ENCODE data around the gene MTUS2. TPM values are rescaled to one million over a fixed set of nuclear protein-coding genes. Genes with fewer than 3 reads are reported as not detected.
A peak's percentile ranks its signal among the peaks of the same experiment; 100 is the strongest.

MTUS2 gene
- total RNA-seq, 1 experiment from 2014 or later: not detected

DNA sequence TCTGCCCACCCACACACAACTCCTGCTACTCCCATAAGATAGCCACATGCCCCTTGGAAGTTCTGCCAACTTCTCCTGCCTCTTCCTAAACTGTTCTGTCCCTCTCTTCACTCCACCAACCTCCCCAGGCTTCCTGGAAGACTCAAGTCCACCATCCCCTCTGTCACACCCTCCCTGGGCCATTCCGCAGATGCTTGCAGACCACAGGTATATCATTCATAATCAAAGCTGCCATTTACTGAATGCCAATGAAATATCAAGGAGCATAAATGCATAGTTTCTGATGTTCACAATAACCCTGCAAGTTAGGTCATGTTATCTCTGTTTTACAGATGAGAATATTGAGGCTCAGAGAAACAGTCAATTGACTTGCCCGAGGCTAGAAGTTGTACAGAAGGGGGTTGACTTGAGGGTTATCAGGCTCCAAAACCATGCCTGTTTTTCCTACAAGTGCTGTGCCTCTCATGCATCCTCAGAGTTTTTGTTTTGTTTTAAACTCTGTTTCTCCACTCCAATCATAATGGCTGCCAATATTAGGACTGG is 639.7 kb downstream of the MTUS2 start:
- peaks cover 10% of the 10 kb centered on the region for H3K4me1 ChIP-seq (ENCODE audit: insufficient read depth, low read length)
- no TSS peak for BruUV-seq (replicated peaks)
- H3K36me3 ChIP-seq (ENCODE audit: low read depth, low read length): no peaks in the 10 kb centered on the region
- ATAC-seq (no peak), DNase-seq (no peak)
- H3K4me2 ChIP-seq (ENCODE audit: low read length): no peak overlapping the region
- no peaks in the 10 kb centered on the region for H4K20me1 ChIP-seq (ENCODE audit: low read length)
- CTCF ChIA-PET: no interaction called here
- H2AFZ ChIP-seq (ENCODE audit: low read length): no peak overlapping the region
- no peaks in the 10 kb centered on the region for H3F3A ChIP-seq (ENCODE audit: low read length, unreplicated experiment)
- no peaks in the 10 kb centered on the region for H3K9me3 ChIP-seq (ENCODE audit: low read length)
- no peak overlapping the region for H3K4me3 ChIP-seq (ENCODE audit: low read length)
- H3K27me3 ChIP-seq (ENCODE audit: low read length): peaks cover 32% of the 10 kb centered on the region
- POLR2A ChIA-PET (ENCODE audit: unreplicated experiment): no interaction called here
- intact Hi-C loops (cut with micrococcal nuclease): no loop called here
- H3K27ac ChIP-seq (ENCODE audit: low read length): no peak overlapping the region
- H3K9me2 ChIP-seq (replicated peaks; ENCODE audit: low read length): no peaks in the 10 kb centered on the region
- H3K79me2 ChIP-seq (ENCODE audit: low read length): no peaks in the 10 kb centered on the region
- H3K9ac ChIP-seq (ENCODE audit: low read length): no peak overlapping the region
- TF ChIP-seq, protein P1, sequence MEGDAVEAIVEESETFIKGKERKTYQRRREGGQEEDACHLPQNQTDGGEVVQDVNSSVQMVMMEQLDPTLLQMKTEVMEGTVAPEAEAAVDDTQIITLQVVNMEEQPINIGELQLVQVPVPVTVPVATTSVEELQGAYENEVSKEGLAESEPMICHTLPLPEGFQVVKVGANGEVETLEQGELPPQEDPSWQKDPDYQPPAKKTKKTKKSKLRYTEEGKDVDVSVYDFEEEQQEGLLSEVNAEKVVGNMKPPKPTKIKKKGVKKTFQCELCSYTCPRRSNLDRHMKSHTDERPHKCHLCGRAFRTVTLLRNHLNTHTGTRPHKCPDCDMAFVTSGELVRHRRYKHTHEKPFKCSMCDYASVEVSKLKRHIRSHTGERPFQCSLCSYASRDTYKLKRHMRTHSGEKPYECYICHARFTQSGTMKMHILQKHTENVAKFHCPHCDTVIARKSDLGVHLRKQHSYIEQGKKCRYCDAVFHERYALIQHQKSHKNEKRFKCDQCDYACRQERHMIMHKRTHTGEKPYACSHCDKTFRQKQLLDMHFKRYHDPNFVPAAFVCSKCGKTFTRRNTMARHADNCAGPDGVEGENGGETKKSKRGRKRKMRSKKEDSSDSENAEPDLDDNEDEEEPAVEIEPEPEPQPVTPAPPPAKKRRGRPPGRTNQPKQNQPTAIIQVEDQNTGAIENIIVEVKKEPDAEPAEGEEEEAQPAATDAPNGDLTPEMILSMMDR (conservative IDR thresholded peaks at IDR 0.05; ENCODE audit: low read depth, low read length): no peak
- TF ChIP-seq EZH2 (IDR thresholded peaks at IDR 0.05; ENCODE audit: low read length, unreplicated experiment) (no peak), EZH2phosphoT487 (IDR thresholded peaks at IDR 0.05; ENCODE audit: borderline replicate concordance, low read length) (no peak)

- Histone ChIP-seq H3K27me3 (ENCODE audit: low read length) (peaks cover 32% of the 10 kb centered on the region), H3K9me3 (ENCODE audit: low read length) (no peaks in the 10 kb centered on the region), H3K27ac (ENCODE audit: low read length) (no peak overlapping the region), H3K4me3 (ENCODE audit: low read length) (no peak overlapping the region), H4K20me1 (ENCODE audit: low read length) (no peaks in the 10 kb centered on the region), H2AFZ (ENCODE audit: low read length) (no peak overlapping the region), H3K9me2 (replicated peaks; ENCODE audit: low read length) (no peaks in the 10 kb centered on the region), H3K4me2 (ENCODE audit: low read length) (no peak overlapping the region), H3K36me3 (ENCODE audit: low read depth, low read length) (no peaks in the 10 kb centered on the region), H3K9ac (ENCODE audit: low read length) (no peak overlapping the region), H3K4me1 (ENCODE audit: insufficient read depth, low read length) (no peaks in the 10 kb centered on the region), H3F3A (ENCODE audit: low read length, unreplicated experiment) (no peaks in the 10 kb centered on the region), H3K79me2 (ENCODE audit: low read length) (no peaks in the 10 kb centered on the region)
- TF ChIP-seq EZH2 (IDR thresholded peaks at IDR 0.05; ENCODE audit: low read length, unreplicated experiment) (no peak), EZH2phosphoT487 (IDR thresholded peaks at IDR 0.05; ENCODE audit: borderline replicate concordance, low read length) (no peak)
- TF ChIP-seq, protein P1 (conservative IDR thresholded peaks at IDR 0.05; ENCODE audit: low read depth, low read length): no peak
- no TSS peak for BruUV-seq (replicated peaks)
- DNase-seq (no peak), ATAC-seq (no peak)
- intact Hi-C loops (cut with micrococcal nuclease): no loop called here
- CTCF ChIA-PET: no interaction called here
- POLR2A ChIA-PET (ENCODE audit: unreplicated experiment): no interaction called here
Observed at GRCh38 chr13:29464105-29464679, 644.1 kb downstream of the MTUS2 start.

DNA sequence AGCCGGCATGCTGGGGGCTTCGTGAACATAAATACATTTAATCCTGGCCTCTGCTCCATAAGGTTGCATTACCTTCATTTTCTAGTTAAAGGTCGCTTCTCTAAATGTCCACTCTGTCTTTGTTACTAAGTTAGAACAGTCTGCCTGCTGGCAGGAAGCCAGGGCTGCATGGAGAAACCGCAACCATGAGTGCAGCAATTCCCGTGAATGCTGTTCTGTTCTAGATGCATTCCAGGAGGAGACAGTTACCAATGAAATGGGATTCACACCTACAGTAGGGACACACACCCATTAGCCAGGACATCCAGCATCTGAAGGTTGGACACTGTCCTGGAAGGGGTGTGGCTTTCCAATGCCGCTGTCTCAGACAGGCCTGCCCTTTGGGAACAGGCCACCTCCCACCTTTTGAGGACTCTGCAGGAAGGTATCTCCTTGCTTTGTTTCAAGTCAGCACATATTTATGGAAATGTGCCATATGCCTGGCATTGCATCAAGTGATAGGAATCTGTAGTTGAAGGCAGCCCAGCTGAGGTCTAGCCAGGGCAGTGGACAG is 645.7 kb downstream of the MTUS2 start:
- H2AFZ ChIP-seq (ENCODE audit: low read length): no peak overlapping the region
- H3K27me3 ChIP-seq (ENCODE audit: low read length): peaks cover 32% of the 10 kb centered on the region
- peak; percentile 28 for DNase-seq
- intact Hi-C loops (cut with micrococcal nuclease): no loop called here
- H3K9me3 ChIP-seq (ENCODE audit: low read length): no peaks in the 10 kb centered on the region
- no peak overlapping the region for H3K27ac ChIP-seq (ENCODE audit: low read length)
- H3K9ac ChIP-seq (ENCODE audit: low read length): no peak overlapping the region
- TF ChIP-seq EZH2phosphoT487 (IDR thresholded peaks at IDR 0.05; ENCODE audit: borderline replicate concordance, low read length): no peak
- TF ChIP-seq EZH2 (IDR thresholded peaks at IDR 0.05; ENCODE audit: low read length, unreplicated experiment): no peak
- TF ChIP-seq, protein P1 (conservative IDR thresholded peaks at IDR 0.05; ENCODE audit: low read depth, low read length): no peak
- no TSS peak for BruUV-seq (replicated peaks)
- ChIA-PET POLR2A (ENCODE audit: unreplicated experiment) (no interaction called here), CTCF (no interaction called here)
- no peak overlapping the region for H3K4me2 ChIP-seq (ENCODE audit: low read length)
- H3K79me2 ChIP-seq (ENCODE audit: low read length): no peaks in the 10 kb centered on the region
- no peak overlapping the region for H3K4me3 ChIP-seq (ENCODE audit: low read length)
- no peaks in the 10 kb centered on the region for H4K20me1 ChIP-seq (ENCODE audit: low read length)
- H3F3A ChIP-seq (ENCODE audit: low read length, unreplicated experiment): no peaks in the 10 kb centered on the region
- no peak for ATAC-seq
- H3K4me1 ChIP-seq (ENCODE audit: insufficient read depth, low read length): no peaks in the 10 kb centered on the region
- no peaks in the 10 kb centered on the region for H3K36me3 ChIP-seq (ENCODE audit: low read depth, low read length)
- no peaks in the 10 kb centered on the region for H3K9me2 ChIP-seq (replicated peaks; ENCODE audit: low read length)
